ENCODE data around the gene YEATS4. TPM values are rescaled to one million over a fixed set of nuclear protein-coding genes. Genes with fewer than 3 reads are reported as not detected.

The YEATS4 gene
- total RNA-seq, 4 donors from 2014 or later = 9.6 to 48.7 (median 16.6) TPM

- Histone ChIP-seq H3K27me3 (no peaks in the 10 kb centered on the region), H3K4me1 (peaks cover 0 to 12% (median 4%) of the 10 kb centered on the region in 3 donors), H3K36me3 (no peaks in the 10 kb centered on the region), H3K27ac (no peak overlapping the region), H3K9me3 (no peaks in the 10 kb centered on the region), H3K4me3 (no peak overlapping the region)
- 93 to 100% methylated on average over 1 to 4 of the region's 5 CpGs for WGBS, 2 donors (ENCODE audit: low coverage in 1 of 2)
- no peak for ATAC-seq
- TF ChIP-seq EP300 (IDR thresholded peaks at IDR 0.05) (no peak), CTCF (IDR thresholded peaks at IDR 0.05) (no peak), POLR2A (IDR thresholded peaks at IDR 0.05) (no peak), POLR2AphosphoS5 (IDR thresholded peaks at IDR 0.05) (no peak)
Measured at GRCh38 chr12:69417231-69417630, 57.7 kb downstream of the YEATS4 start.

DNA sequence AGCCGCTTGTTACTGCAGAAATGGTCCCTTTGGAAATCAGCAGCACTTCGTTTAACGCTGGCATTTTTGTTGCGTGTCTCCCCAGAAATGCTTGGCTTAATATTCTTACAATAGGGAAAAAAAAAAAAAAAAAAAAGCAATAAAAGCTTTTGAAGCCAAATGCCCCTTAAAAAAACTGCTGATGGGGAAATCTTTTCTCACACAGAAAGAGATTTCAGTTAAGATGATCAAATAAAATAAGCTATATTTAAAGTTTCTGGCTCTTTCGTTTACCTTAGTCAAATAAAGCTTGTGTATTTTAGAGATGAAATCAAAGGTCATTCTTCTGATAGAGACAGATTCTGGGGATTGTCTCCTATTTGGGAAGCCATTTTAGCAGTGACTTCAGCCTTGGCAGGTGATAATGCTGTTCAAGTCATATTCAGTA is 58.2 kb downstream of the YEATS4 start:
- no peak overlapping the region for H3K27ac ChIP-seq
- WGBS, 2 donors (ENCODE audit: low coverage in 1 of 2) = 80 to 84% methylated on average over 5 of the region's 5 CpGs
- ATAC-seq = no peak

GRCh38 chr12:69419701-69420100 is 60.2 kb downstream of the YEATS4 start:
- H3K27ac ChIP-seq = no peak overlapping the region
- no peaks in the 10 kb centered on the region for H3K9me3 ChIP-seq
- no peaks in the 10 kb centered on the region for H3K36me3 ChIP-seq
- ATAC-seq = no peak
- no peak for TF ChIP-seq POLR2AphosphoS5 (IDR thresholded peaks at IDR 0.05)
- TF ChIP-seq CTCF (IDR thresholded peaks at IDR 0.05) = no peak
- TF ChIP-seq EP300 (IDR thresholded peaks at IDR 0.05) = no peak
- no peak for TF ChIP-seq POLR2A (IDR thresholded peaks at IDR 0.05)
- H3K27me3 ChIP-seq = no peaks in the 10 kb centered on the region
- 100% methylated on average over 1 of the region's 1 CpG for WGBS, 2 donors (ENCODE audit: low coverage in 1 of 2)
- H3K4me1 ChIP-seq = peaks cover 0 to 12% (median 4%) of the 10 kb centered on the region in 3 donors
- H3K4me3 ChIP-seq = no peak overlapping the region

More for the DNA sequence above, 58.2 kb downstream of the YEATS4 start:
- H3K27me3 ChIP-seq = no peaks in the 10 kb centered on the region
- H3K4me1 ChIP-seq = peaks cover 0 to 12% (median 4%) of the 10 kb centered on the region in 3 donors
- no peaks in the 10 kb centered on the region for H3K9me3 ChIP-seq
- no peaks in the 10 kb centered on the region for H3K36me3 ChIP-seq
- TF ChIP-seq CTCF (IDR thresholded peaks at IDR 0.05) = no peak
- TF ChIP-seq EP300 (IDR thresholded peaks at IDR 0.05) = no peak
- no peak for TF ChIP-seq POLR2AphosphoS5 (IDR thresholded peaks at IDR 0.05)
- TF ChIP-seq POLR2A (IDR thresholded peaks at IDR 0.05) = no peak
- no peak overlapping the region for H3K4me3 ChIP-seq

DNA sequence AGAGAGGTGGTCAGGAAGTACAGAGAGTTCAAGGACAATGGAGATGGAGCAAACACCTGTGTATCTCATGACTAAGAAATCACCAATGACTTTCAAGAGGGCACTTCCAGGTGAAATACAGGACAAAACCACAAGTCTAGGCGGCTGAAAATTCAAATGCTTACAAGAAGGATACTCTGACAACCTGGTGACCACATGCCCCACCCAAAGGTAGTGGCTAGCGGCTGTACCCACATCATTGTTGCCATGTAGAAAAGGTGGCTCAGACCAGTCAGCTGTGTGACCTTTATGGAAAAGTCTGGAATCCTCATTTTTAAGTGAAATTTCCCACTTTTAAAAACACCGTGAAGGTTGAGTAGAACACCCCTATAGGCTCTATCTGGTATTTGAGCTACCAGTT is 62.0 kb downstream of the YEATS4 start:
- H3K36me3 ChIP-seq = no peaks in the 10 kb centered on the region
- no peaks in the 10 kb centered on the region for H3K27me3 ChIP-seq
- no peaks in the 10 kb centered on the region for H3K9me3 ChIP-seq
- peaks cover 0 to under 1% (median 0%) of the 10 kb centered on the region in 3 donors for H3K4me1 ChIP-seq
- 93 to 94% methylated on average over 3 of the region's 3 CpGs for WGBS, 2 donors (ENCODE audit: low coverage in 1 of 2)
- no peak overlapping the region for H3K4me3 ChIP-seq
- H3K27ac ChIP-seq = no peak overlapping the region
- no peak for TF ChIP-seq POLR2A (IDR thresholded peaks at IDR 0.05)
- TF ChIP-seq POLR2AphosphoS5 (IDR thresholded peaks at IDR 0.05) = no peak
- TF ChIP-seq CTCF (IDR thresholded peaks at IDR 0.05) = no peak
- no peak for TF ChIP-seq EP300 (IDR thresholded peaks at IDR 0.05)
- ATAC-seq = no peak

DNA sequence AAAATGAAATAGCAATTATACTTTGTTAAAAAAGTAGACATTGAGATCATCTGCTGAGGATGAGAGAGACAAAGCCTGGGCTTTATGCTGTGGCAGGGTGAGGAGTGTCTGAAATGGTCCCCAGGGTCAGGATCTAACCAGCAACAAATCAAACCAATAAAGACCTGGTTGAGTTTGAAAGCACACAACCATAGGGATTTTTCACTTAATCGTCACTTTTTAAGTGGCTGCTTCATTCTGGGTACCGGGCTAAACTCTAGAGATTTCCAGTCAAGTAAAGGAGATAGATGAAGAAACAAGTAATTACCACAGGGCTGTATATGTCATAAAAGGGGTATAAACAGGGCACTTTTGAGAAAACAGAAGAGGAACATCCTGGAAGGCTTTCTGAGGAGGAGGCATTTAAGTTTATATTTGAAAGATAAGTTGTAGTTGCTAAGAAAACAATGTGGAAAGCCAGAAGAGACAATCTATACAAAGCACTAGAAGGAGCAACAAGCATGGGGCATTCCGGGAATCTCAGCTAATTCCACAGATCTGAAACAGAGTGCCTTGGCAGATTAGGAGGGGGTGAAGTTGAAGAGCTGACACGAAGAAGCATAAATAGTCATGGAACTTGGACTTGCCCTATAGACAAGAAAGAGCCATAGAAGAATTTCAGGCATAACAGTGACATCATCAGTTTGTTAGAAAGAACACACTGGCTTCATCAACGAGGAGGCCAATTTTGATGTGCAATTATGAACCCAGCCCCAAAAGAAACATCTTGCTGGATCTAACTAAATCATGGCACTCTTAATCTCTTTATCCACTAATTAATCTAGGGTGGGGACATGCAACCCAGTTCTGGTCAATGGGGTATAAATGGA is 63.7 kb downstream of the YEATS4 start:
- Histone ChIP-seq H3K9me3 (no peaks in the 10 kb centered on the region), H3K4me3 (no peak overlapping the region), H3K27me3 (no peaks in the 10 kb centered on the region), H3K27ac (no peak overlapping the region), H3K4me1 (no peaks in the 10 kb centered on the region), H3K36me3 (no peaks in the 10 kb centered on the region)
- no peak for TF ChIP-seq POLR2AphosphoS5 (IDR thresholded peaks at IDR 0.05)
- TF ChIP-seq EP300 (IDR thresholded peaks at IDR 0.05) = no peak
- no peak for TF ChIP-seq POLR2A (IDR thresholded peaks at IDR 0.05)
- no peak for TF ChIP-seq CTCF (IDR thresholded peaks at IDR 0.05)
- no peak for ATAC-seq
- WGBS, 2 donors (ENCODE audit: low coverage in 1 of 2) = 61 to 63% methylated on average over 4 to 5 of the region's 5 CpGs

All from gastroesophageal sphincter (tissue), 4 donors.